Activated CD8-positive, alpha-beta T cell treated with anti-CD3 and anti-CD28 coated beads, Interleukin-2, amount 10 ng/mL, durations not matched to agents 7 days and 5 days (primary cell): ENCODE data around the gene TMEM9B. TPM values are rescaled to one million over a fixed set of nuclear protein-coding genes. Genes with fewer than 3 reads are reported as not detected.

Source experiments
- ATAC-seq: fragments of 150-1000 bp; cut with Tn5 transposase; one replicate; pipeline ENCODE4 v1.10.0; 2021; ENCODE audit warnings: moderate library complexity
- CTCF ChIA-PET: fragments of 350-600 bp; sonication (Branson Sonifier 250); formaldehyde crosslinking; loops from one replicate; lab custom pipeline; 2021; ENCODE audit warnings: antibody characterized with exemption; lab: Charles Lee
- POLR2A ChIA-PET: fragments of 350-600 bp; sonication (Branson Sonifier 250); formaldehyde crosslinking; loops from one replicate; lab custom pipeline; 2021; ENCODE audit warnings: antibody characterized with exemption; lab: Charles Lee
- DNase-seq: peaks from one replicate; pipeline ENCODE4 v3.0.0-alpha.2; 2020
- H3K27ac Mint-ChIP-seq: one replicate; pipeline ENCODE4 v1.8.0; 2021; ENCODE audit warnings: mild to moderate bottlenecking, mixed read lengths
- H3K27me3 Mint-ChIP-seq: one replicate; pipeline ENCODE4 v1.8.0; 2021; ENCODE audit warnings: low read depth, mixed read lengths
- H3K36me3 Mint-ChIP-seq: one replicate; pipeline ENCODE4 v1.8.0; 2021; ENCODE audit warnings: low read depth, mixed read lengths
- H3K4me1 Mint-ChIP-seq: one replicate; pipeline ENCODE4 v1.8.0; 2021; ENCODE audit warnings: low read depth, mixed read lengths
- H3K4me3 Mint-ChIP-seq: one replicate; pipeline ENCODE4 v1.8.0; 2021; ENCODE audit warnings: mild to moderate bottlenecking, mixed read lengths
- H3K9me3 Mint-ChIP-seq: one replicate; pipeline ENCODE4 v1.8.0; 2022; ENCODE audit warnings: mixed read lengths; ENCODE audit not compliant: insufficient read depth
- total RNA-seq, 2 experiments: library from RNA; stranded (reverse); gene quantifications; one replicate each; pipeline ENCODE4 v1.2.3, GENCODE V29; 2021

Gene TMEM9B
- total RNA-seq, 2 experiments from 2014 or later, result 28.9 to 30.9 TPM

DNA sequence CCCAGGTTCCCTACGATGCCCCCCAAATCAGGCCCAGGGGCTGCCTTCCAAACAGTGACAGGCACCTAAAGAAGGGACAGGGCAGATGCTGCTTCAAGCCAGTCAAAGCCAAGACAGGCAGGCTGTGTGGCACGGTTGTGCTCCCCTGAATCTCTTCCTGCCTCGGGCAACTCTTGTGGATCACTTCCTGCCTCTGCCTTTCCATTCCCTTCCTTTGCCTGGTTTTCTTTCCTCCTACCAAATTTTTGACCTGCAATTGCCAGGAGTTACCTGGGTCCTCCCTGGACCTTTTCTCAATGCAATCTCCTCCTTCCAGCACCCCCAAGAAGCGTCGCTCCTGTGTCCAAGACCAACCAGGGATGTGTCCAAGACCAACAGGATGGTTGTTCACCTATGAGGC, 37.0 kb downstream of the TMEM9B start:
- POLR2A ChIA-PET, result no interaction called here
- Mint-ChIP-seq H3K4me1 (no peaks in the 10 kb centered on the region), H3K36me3 (peaks cover 6% of the 10 kb centered on the region), H3K27me3 (no peaks in the 10 kb centered on the region), H3K4me3 (no peak overlapping the region), H3K27ac (no peak overlapping the region), H3K9me3 (no peaks in the 10 kb centered on the region)
- no peak for ATAC-seq
- CTCF ChIA-PET, result interaction anchor here (0.8 to 1.0 kb wide), 2 partner anchors 12 to 32 kb away, joined by 4 read pairs; no protein-coding TSS in a partner anchor
- no peak for DNase-seq

DNA sequence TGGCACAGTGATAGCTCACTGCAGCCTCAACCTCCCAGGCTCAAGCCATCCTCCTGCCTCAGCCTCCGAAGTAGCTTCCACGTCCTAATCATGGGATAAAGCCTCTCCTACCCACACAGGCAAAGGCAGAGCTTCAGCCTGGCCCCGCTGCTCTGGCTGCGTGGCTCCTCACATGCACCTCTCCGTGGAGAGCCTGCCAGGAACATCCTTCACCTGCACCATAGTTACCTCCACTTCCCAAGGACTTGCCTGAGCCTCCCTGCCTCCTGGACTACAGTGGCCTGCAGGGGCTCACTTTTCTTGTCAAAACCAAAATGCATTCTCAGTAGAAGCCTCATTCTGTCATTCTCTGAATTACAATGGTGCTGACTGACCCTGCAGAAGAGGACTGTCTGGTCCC, 38.0 kb downstream of the TMEM9B start:
- ChIA-PET POLR2A (interaction anchor here (1.4 kb wide), 1 partner anchor 38 kb away, joined by 9 read pairs; the partner anchor contains the start of gene TMEM9B), CTCF (no interaction called here)
- Mint-ChIP-seq H3K9me3 (no peaks in the 10 kb centered on the region), H3K27me3 (no peaks in the 10 kb centered on the region), H3K4me3 (no peak overlapping the region), H3K27ac (no peak overlapping the region), H3K4me1 (no peaks in the 10 kb centered on the region), H3K36me3 (peaks cover 14% of the 10 kb centered on the region)
- no peak for ATAC-seq
- no peak for DNase-seq

DNA sequence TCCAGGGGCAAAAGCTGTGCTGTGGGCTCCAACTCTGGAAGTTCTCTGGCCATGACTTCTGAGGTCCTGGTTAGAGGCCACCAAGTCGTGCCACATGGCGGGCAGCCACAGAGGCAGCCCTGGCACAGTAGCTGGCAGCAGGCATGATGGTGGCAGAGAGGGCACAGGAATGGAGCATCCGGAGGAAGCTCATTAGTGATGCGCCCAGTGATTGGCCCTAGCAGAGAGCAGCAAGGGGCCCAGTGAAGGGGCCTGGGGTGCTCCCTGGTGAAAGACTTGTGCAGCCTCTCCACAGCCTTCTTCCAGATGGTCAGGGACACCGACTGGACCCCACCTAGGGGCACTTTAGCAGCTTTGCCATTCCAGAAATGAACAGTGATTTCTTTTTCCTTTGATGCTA, 38.5 kb downstream of the TMEM9B start:
- Mint-ChIP-seq H3K9me3 (no peaks in the 10 kb centered on the region), H3K36me3 (peaks cover 15% of the 10 kb centered on the region), H3K4me1 (no peaks in the 10 kb centered on the region), H3K4me3 (no peak overlapping the region), H3K27ac (no peak overlapping the region), H3K27me3 (no peaks in the 10 kb centered on the region)
- no peak for ATAC-seq
- CTCF ChIA-PET, result interaction anchor here (1.2 kb wide), 1 partner anchor 34 kb away, joined by 3 read pairs; no protein-coding TSS in a partner anchor
- DNase-seq, result no peak
- POLR2A ChIA-PET, result interaction anchor here (1.4 kb wide), 1 partner anchor 38 kb away, joined by 9 read pairs; the partner anchor contains the start of gene TMEM9B

DNA sequence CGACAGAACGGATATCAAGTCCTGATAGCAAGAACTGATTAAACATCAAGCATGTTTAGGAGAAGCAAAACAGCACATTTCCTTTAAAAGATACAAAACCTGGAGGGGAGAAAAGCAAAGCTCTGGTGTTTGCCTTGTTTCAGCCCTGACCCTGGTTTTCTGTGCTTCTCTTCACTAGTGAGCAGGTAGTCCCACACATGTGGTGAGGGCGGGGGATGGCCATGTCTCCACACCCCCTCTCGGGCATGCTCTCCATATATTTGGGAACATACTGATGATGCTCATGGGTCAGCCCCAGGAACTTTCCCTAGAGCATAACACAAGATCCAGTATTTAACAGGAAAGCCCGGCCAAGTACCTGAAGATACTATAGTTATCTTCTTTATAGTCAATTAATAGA, 41.6 kb downstream of the TMEM9B start:
- H3K36me3 Mint-ChIP-seq, result peaks cover 28% of the 10 kb centered on the region
- no peak overlapping the region for H3K4me3 Mint-ChIP-seq
- no peaks in the 10 kb centered on the region for H3K4me1 Mint-ChIP-seq
- H3K27me3 Mint-ChIP-seq, result no peaks in the 10 kb centered on the region
- no peaks in the 10 kb centered on the region for H3K9me3 Mint-ChIP-seq
- POLR2A ChIA-PET, result no interaction called here
- DNase-seq, result no peak
- ATAC-seq, result no peak
- H3K27ac Mint-ChIP-seq, result no peak overlapping the region
- CTCF ChIA-PET, result interaction anchor here (0.6 kb wide), 1 partner anchor 827 kb away, joined by 3 read pairs; no protein-coding TSS in a partner anchor

DNA sequence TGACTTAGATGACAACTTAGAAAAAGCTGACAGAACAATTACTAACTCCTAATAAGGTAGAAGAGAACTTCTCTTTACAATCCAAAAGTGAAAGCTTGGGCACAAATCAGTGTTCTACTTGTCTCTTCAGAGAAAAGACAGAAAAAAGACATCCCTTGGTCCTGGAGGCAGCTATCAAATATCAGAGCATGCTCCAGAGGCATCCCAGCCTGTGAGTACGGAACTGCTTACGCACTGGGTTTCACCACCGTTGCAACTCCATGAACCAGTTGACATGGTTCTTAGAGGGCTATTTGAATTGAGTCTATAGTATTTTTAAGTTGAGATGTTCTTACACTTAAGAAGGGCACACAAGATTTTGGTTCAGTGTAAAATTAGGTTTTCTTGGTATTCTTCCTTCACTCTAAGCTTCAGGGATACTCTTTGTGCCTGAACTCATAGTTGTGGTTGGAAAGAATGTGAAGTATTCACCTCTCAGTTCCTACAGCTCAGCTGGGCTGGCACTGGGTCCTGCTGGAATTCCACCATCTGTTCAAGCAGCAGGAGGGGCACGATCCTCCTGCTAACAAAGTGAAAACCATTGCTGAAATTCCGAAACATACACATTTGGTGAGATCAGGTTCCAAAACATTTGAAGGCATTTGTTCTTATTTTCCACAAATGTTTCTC, 47.0 kb downstream of the TMEM9B start:
- ATAC-seq (no peak), DNase-seq (no peak)
- Mint-ChIP-seq H3K36me3 (peaks cover 46% of the 10 kb centered on the region), H3K4me1 (peaks cover 26% of the 10 kb centered on the region), H3K4me3 (no peak overlapping the region), H3K27ac (no peak overlapping the region), H3K27me3 (no peaks in the 10 kb centered on the region), H3K9me3 (no peaks in the 10 kb centered on the region)
- POLR2A ChIA-PET, result no interaction called here
- CTCF ChIA-PET, result interaction anchor here (5.4 kb wide), 1 partner anchor 41 kb away, joined by 141 read pairs; no protein-coding TSS in a partner anchor

DNA sequence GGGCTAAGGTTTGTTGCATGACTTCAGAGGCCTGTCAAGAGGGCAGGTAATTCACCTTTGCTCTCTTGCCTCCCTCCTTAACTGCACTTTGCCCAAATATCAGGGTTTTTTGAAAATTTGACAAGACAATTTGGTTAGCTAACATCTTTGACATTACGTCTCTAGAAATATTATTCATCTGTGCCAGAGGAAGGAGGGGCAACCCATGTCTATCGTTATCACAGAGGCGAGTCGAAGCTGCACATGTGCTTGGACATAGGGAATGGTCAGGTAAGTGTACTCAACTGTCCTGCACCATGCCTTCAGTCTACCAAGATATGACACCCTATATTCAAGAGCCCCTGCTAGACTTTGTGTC, 49.6 kb downstream of the TMEM9B start:
- H3K4me3 Mint-ChIP-seq, result peak overlapping the region; percentile 60
- H3K27me3 Mint-ChIP-seq, result peaks cover 6% of the 10 kb centered on the region
- peak overlapping the region; percentile 81 for H3K27ac Mint-ChIP-seq
- DNase-seq (no peak), ATAC-seq (no peak)
- ChIA-PET POLR2A (interaction anchor here (1.0 kb wide), 1 partner anchor 50 kb away, joined by 3 read pairs; the partner anchor contains the start of gene TMEM9B), CTCF (interaction anchor here (0.7 to 5.4 kb wide), 20 partner anchors 9 to 592 kb away, joined by 3 to 141 read pairs (median 4); partner anchors contain the start of genes TMEM41B and TMEM9B)
- peaks cover 36% of the 10 kb centered on the region for H3K36me3 Mint-ChIP-seq
- peaks cover 37% of the 10 kb centered on the region for H3K4me1 Mint-ChIP-seq
- H3K9me3 Mint-ChIP-seq, result no peaks in the 10 kb centered on the region

DNA sequence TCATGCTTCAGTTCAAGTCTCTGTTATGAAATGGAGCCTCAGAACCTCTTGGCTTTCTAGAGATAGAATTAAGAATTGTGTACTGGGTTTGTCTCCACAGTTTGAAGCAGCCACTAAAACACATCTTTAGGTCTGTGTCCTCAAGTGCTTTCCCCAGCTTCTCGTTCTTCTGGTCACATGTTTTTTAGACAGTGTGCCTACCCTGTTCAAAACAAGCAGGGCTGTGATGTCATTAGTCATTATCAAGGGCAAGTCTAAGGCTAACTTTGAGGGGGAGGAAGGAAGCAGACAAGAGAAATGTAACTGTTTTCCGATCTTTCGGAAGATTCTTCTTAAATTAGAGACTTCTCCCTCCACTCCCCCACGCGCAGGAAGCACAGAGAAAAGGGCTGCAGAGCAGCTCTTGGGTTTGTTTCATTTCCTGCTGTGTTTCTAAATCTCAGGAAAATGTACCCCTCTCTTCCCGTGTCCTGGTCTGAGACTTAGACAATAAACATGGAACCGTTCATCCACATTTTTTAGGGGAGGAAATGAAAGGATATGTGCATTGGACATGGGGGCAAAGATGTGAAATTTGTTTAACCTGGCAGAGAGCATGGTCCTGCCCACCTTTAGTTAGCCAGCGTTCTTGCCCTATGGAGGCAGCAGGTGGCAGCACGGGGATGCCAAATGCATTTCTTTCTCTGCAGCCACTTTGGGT, 50.1 kb downstream of the TMEM9B start:
- Mint-ChIP-seq H3K36me3 (peaks cover 36% of the 10 kb centered on the region), H3K4me1 (peaks cover 39% of the 10 kb centered on the region), H3K27me3 (peaks cover 6% of the 10 kb centered on the region), H3K9me3 (no peaks in the 10 kb centered on the region), H3K4me3 (peak overlapping the region; percentile 60), H3K27ac (peak overlapping the region; percentile 81)
- DNase-seq, result peak; percentile 73
- ChIA-PET POLR2A (interaction anchor here (1.0 to 1.2 kb wide), 2 partner anchors 45 to 50 kb away, joined by 3 to 5 read pairs; partner anchors contain the start of gene TMEM9B), CTCF (interaction anchor here (0.5 to 5.4 kb wide), 27 partner anchors 9 to 1068 kb away, joined by 3 to 141 read pairs (median 4); partner anchors contain the start of genes ASCL3, TMEM41B and TMEM9B)
- peak; percentile 34 for ATAC-seq

DNA sequence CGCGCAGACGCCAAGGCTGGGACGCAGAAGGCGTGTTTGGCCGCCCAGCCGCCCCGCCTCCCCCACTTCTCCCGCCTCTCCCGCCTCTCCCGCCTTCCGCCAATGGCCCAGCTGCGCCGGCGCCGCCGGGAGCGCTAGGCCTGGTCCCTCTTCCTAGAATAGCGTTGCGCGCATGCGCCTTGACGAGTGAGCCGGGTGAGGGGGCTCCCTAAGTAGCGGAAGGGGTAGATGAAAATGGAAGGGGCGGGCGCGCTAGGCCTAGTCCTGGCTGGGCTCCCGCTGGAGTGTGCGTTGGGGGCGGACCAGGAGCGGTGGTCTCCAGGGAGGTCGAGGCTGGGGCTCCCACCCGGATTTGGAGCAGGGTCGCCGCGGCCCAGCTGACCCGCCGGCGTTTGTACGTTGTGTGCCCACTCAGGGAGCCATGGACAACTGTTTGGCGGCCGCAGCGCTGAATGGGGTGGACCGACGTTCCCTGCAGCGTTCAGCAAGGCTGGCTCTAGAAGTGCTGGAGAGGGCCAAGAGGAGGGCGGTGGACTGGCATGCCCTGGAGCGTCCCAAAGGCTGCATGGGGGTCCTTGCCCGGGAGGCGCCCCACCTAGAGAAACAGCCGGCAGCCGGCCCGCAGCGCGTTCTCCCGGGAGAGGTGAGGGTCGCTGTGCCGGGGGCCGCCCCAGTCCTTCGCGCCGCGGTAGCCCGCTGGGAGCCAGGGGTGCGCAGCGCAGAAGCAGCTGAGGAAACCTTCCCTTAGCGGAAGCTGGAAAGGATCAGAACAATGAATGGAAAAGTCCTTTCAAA, 53.0 kb downstream of the TMEM9B start, which contains the start of gene AKIP1:
Gene AKIP1, plus strand, starts transcription at position 161 of the 795 bp plus-strand sequence. Its CDS starts 261 bp downstream, at position 422.
- ATAC-seq (peak; percentile 82), DNase-seq (peak; percentile 88)
- H3K4me1 Mint-ChIP-seq, result peaks cover 42% of the 10 kb centered on the region
- ChIA-PET CTCF (interaction anchor here (1.0 to 3.6 kb wide), 6 partner anchors 49 to 595 kb away, joined by 3 to 33 read pairs (median 4); partner anchors contain the start of gene TMEM9B), POLR2A (interaction anchor here (0.6 to 1.4 kb wide), 4 partner anchors 23 to 229 kb away, joined by 3 to 10 read pairs (median 5); partner anchors contain the start of genes RPL27A, TMEM9B and TRIM66)
- H3K27ac Mint-ChIP-seq, result peak within 1 kb of the TSS; percentile 85
- peaks cover 14% of the 10 kb centered on the region for H3K36me3 Mint-ChIP-seq
- H3K9me3 Mint-ChIP-seq, result no peaks in the 10 kb centered on the region
- peak within 1 kb of the TSS; percentile 93 for H3K4me3 Mint-ChIP-seq
- H3K27me3 Mint-ChIP-seq, result peaks cover 11% of the 10 kb centered on the region

DNA sequence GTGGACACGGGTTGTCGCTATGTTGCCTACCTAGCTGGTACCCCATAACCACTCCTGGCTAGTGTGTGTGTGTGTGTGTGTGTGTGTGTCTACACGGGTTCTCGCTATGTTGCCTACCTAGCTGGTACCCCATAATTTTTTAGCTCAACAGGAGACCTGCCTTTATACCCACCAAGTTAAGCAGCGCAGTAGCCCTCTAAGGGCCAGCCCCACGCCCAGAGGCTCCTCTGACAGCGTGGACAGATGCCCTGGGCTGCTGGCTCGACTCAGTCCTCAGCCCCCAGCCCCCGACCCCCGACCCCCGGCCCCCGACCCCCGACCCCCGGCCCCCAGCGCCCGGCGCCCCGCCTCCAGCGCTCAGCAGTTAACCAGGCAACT, 53.6 kb downstream of the TMEM9B start:
- peaks cover 11% of the 10 kb centered on the region for H3K27me3 Mint-ChIP-seq
- DNase-seq (peak; percentile 29), ATAC-seq (peak; percentile 29)
- peak overlapping the region; percentile 53 for H3K27ac Mint-ChIP-seq
- ChIA-PET CTCF (interaction anchor here (1.3 to 3.6 kb wide), 3 partner anchors 50 to 227 kb away, joined by 3 to 33 read pairs (median 4); no protein-coding TSS in a partner anchor), POLR2A (interaction anchor here (0.7 to 1.0 kb wide), 3 partner anchors 53 to 228 kb away, joined by 4 to 6 read pairs (median 4); partner anchors contain the start of genes RPL27A, TMEM9B and TRIM66)
- H3K4me3 Mint-ChIP-seq, result peak overlapping the region; percentile 93
- peaks cover 11% of the 10 kb centered on the region for H3K36me3 Mint-ChIP-seq
- no peaks in the 10 kb centered on the region for H3K9me3 Mint-ChIP-seq
- peaks cover 42% of the 10 kb centered on the region for H3K4me1 Mint-ChIP-seq

DNA sequence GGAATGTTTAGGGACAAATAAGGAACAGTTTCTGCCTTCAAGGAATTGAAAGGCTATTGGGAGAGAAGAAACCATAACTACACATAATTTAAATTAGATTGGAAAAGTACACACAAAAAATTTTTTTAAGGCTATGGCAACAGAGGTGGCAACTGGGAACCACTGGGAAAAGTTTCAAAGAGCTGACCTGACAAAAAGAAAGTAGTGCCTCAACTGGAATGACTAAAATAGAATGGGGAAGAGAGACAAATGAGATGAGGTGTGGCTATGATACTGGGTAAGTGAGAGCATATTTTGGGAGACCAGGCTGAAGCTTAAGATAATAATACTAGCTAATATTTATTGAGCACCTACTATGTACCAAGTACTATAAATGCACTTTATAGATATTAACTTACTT, 56.1 kb downstream of the TMEM9B start:
- DNase-seq, result no peak
- H3K4me3 Mint-ChIP-seq, result no peak overlapping the region
- POLR2A ChIA-PET, result no interaction called here
- H3K36me3 Mint-ChIP-seq, result peaks cover 5% of the 10 kb centered on the region
- H3K4me1 Mint-ChIP-seq, result peaks cover 24% of the 10 kb centered on the region
- ATAC-seq, result no peak
- H3K27me3 Mint-ChIP-seq, result peaks cover 21% of the 10 kb centered on the region
- H3K9me3 Mint-ChIP-seq, result no peaks in the 10 kb centered on the region
- no peak overlapping the region for H3K27ac Mint-ChIP-seq
- CTCF ChIA-PET, result interaction anchor here (1.2 kb wide), 1 partner anchor 49 kb away, joined by 4 read pairs; no protein-coding TSS in a partner anchor

DNA sequence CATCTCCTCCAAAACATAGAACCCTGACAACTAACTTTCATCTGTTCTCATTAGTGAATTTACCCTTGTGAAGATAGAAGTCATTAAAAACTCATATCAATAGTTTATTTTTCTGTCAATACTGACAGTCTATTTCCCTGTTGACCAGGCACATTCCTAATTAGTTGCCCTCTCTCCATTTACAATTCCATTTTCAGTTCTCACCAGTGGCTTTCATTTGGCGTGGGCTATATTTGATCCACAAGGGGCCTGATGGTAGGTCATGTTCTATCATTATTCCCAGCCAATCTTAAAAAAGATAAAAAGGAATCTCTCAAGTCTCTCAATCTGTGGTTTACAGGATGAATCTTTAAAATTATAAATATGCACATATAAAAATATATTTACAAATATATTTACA, 57.1 kb downstream of the TMEM9B start:
- Mint-ChIP-seq H3K36me3 (peaks cover 6% of the 10 kb centered on the region), H3K27me3 (peaks cover 21% of the 10 kb centered on the region), H3K27ac (no peak overlapping the region), H3K9me3 (no peaks in the 10 kb centered on the region), H3K4me3 (no peak overlapping the region), H3K4me1 (peaks cover 19% of the 10 kb centered on the region)
- POLR2A ChIA-PET, result no interaction called here
- DNase-seq, result no peak
- CTCF ChIA-PET, result no interaction called here
- no peak for ATAC-seq
